Stimulated activated CD8-positive, alpha-beta memory T cell treated with anti-CD3 and anti-CD28 coated beads, Interleukin-7, amount 100 ng/mL, for 1 hour (primary cell): ENCODE measurements around the gene PRKACA.
"Not testable (repeated sequence)": the region's sequence is repeated elsewhere in the genome, so short reads cannot be mapped to it uniquely, and the experiment has no call there.

Experiments used
- DNase-seq, 2 donors: peaks; one replicate each; pipeline ENCODE4 v3.0.0-alpha.2; 2020; ENCODE audit warnings: low read depth in 2 of 2

The PRKACA gene

DNA sequence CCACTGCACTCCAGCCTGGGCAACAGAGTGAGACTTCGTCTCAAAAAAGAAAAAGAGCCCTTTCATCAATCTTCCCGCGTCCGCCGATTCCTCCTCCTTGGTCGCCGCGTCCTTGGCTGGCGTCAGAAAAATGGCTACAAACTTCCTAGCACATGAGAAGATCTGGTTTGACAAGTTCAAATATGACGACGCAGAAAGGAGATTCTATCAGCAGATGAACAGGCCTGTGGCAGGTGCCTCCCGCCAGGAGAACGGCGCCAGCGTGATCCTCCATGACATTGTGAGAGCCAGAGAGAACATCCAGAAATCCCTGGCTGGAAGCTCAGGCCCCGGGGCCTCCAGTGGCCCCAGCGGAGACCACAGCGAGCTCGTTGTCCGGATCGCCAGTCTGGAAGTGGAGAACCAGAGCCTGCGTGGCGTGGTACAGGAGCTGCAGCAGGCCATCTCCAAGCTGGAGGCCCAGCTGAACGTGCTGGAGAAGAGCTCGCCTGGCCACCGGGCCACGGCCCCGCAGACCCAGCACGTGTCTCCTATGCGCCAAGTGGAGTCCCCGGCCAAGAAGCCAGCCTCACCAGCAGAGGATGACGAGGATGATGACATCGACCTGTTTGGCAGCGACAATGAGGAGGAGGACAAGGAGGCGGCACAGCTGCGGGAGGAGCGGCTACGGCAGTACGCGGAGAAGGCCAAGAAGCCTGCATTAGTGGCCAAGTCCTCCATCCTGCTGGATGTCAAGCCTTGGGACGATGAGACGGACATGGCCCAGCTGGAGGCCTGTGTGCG is 47.1 kb downstream of the PRKACA start:
- no peak for DNase-seq

DNA sequence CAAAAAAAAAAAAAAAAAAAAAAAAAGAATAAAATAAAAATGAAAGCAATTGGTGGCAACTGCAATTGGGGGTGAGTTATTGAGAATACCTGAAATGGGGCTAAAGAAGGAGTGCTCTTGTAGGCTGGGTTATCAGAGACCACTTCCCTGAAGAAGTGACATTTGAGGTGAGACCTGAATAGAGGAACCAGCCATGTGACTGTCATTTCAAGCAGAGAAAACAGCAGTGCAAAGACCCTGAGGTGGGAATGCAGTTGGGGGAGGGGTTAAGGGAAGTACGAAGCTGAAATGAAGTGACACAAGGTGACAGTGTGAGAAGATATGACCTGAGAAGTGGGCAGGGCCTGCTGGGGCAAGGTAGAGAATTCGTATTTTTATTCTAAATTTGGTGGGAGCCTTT is 51.4 kb downstream of the PRKACA start:
- DNase-seq: no peak

DNA sequence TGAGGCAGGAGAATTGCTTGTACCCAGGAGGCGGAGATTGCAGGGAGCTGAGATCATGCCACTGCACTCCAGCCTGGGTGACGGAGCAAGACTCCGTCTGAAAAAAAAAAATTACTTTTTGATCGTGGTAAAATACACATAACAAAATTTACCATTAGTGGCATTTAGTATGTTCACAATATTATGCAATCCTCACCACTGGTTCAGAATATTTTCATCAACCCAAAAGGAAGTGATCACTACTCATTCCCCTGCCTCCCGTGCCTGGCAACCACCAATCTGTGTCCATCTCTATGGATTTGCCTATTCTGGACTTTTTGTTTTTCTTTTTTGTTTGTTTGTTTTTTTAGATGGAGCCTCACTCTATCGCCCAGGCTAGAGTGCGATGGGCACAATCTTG is 54.5 kb downstream of the PRKACA start:
- DNase-seq: no peak

DNA sequence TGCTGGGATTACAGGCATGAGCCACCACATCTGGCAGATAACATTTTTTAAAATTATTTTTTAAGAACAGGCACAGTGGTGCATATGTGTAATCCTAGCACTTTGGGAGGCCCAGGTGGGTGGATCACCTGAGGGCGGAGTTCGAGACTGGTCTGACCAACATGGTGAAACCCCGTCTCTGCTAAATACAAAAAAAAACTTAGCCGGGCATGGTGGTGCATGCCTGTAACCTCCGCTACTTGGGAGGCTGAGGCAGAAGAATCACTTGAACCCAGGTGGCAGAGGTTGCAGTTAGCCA is 55.1 kb downstream of the PRKACA start:
- no peak for DNase-seq

GRCh38 chr19:14061751-14062557 is 55.6 kb downstream of the PRKACA start, which contains the start of gene PALM3:
Gene PALM3 (minus strand): TSS chr19:14062076. CDS start chr19:14061980, 96 bp downstream.
- no peak for DNase-seq

GRCh38 chr19:14061081-14061749 is 56.3 kb downstream of the PRKACA start:
- DNase-seq: no peak

DNA sequence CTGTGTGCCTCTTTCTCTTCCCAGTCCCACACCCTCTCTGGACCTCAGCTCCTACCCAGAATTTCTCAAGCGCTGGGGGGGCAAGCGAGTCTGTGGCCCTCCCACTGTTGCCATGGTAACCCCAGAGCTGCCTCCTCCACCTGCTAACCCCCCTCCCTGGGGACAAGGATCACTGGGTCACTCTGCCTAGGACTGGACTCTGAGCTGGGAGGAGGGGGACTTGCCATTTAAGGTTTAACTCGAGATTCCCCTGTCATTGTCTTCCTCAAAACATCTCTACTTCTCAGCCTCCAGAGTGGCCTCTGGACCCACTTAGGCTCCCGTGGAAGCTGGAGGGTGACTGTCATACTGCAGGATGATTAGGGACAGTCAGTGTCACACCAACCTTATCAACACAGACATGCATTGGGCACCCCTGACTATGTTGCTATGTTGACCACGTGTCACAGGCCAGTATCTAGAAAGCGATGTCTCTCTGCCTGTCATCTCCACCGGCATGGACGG is 57.9 kb downstream of the PRKACA start:
- no peak for DNase-seq

DNA sequence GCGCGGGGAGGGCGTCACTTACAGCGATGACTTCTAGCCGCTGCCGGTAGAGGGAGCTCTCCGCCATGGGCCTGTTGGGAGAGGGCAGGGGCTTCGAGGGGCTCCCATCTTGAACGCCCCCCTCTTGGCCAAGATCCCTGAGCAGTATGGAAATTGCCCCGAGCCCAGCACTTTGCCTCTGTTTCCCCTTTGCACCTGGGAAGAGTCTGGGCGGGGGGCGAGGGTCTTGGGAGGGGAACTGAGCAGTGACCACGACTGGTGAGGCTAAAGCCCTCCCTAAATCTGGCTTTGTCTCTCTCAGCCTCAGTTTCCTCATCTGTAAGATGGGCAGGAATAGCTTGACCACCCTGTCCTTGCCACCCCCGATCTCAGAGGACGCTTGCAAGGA is 58.5 kb downstream of the PRKACA start:
- no peak for DNase-seq

DNA sequence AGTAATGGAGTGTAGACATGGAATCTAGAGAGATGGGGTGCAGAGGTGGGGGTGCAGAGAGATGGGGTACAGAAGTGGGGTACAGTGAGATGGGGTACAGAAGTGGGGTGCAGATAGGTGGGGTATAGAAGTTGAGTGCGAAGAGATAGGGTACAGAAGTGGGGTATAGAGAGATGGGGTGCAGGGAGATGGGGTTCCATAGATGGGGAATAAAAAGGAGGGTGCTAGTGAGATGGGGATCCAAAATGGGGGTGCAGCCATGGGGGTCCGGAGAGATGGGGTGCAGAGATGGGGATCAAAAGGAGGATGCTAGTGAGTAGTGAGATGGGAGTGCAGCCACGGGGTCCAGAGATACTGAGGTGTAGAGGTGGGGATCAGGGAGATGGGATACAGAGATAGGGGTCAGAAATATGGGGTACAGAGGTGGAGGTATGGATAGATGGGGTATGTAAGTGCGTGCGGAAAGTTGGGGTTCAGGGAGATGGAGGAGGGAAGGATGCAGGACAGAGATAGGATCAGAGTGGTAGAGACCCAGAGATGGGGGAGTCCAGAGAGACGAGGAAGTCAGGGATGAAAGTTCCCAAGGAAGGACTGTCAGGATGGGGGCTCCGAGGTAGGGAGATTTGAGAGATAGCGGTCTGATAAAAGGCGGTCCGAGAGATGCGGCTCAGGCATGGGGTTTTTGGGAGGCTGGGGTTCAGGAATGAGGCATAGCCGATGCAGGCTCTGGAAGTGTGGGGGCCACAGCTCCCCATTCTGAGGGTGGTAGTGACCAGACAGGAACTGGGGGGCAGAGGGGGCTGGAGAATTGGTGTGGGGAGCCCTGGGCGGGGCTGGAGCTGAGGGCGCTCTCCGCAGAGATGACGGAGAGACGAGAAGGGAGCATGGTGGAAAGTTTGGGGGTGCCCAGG is 59.1 kb downstream of the PRKACA start:
- no peak for DNase-seq

- no peak for DNase-seq
Measured at GRCh38 chr19:14056741-14057356, 60.7 kb downstream of the PRKACA start.

GRCh38 chr19:14056069-14056666 is 61.4 kb downstream of the PRKACA start:
- no peak for DNase-seq

- DNase-seq: no peak
Measured at GRCh38 chr19:14055396-14055795, 62.2 kb downstream of the PRKACA start.

DNA sequence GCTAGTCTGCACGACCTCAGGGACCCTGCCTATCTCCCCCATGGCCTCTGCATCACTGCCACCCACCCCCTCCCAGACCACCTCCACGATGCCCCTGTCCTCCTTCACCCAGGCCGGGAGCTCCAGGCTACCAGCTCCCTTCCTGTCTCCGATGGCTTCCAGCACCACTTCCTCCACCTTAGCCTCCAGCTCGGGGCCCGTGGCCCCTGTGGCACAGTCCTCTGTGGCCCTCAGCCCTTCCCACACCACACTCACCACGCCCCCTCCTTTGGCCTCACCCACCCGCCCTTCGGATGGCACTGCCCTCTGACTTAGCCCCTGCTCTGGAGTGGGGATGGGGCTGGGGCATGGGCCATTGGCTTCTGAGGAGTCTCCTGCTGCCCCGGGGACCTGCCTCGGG is 62.8 kb downstream of the PRKACA start:
- DNase-seq: no peak

DNA sequence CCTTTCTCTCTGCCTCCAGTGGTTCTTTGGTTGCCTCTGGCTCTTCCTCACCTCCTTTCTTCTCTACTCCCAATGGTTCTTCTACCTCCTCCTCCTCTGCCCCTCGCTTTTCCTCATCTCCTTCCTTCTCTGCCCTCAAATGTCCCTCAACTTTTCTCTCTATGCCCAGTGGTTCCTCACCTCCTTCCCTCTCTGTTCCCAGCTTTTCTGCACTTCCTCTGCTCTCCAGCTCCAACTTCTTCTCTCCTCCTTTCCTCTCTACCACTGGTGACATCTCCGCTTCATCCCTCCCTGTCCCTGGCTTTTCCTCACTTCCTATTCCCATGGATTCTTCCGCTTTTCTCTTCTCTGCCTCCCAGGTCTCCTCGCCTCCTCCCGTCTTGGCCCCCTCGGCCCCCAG is 63.5 kb downstream of the PRKACA start:
- DNase-seq: no peak

- DNase-seq: no peak
Measured at GRCh38 chr19:14053500-14053899, 64.1 kb downstream of the PRKACA start.

GRCh38 chr19:14053032-14053431 is 64.5 kb downstream of the PRKACA start:
- no peak for DNase-seq

DNA sequence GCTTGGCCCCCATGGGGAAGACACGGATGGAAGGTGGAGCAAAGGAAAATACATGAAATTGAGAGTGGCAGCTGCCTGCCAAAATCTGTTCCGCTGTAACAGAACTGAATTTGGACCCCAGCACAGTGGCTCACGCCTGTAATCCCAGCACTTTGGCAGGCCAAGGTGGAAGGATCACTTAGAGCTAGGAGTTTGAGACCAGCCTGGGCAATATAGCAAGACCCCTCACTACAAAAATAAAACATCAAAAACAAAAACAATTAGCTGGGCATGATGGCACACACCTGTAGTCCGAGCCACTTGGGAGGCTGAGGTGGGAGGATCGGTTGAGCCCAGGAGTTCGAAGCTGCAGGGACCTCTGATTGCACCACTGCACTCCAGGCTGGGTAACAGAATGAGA is 65.1 kb downstream of the PRKACA start:
- DNase-seq: no peak

GRCh38 chr19:14051980-14052379 is 65.6 kb downstream of the PRKACA start:
- no peak for DNase-seq

- not testable (repeated sequence) for DNase-seq
Measured at GRCh38 chr19:14050961-14051360, 66.6 kb downstream of the PRKACA start.

DNA sequence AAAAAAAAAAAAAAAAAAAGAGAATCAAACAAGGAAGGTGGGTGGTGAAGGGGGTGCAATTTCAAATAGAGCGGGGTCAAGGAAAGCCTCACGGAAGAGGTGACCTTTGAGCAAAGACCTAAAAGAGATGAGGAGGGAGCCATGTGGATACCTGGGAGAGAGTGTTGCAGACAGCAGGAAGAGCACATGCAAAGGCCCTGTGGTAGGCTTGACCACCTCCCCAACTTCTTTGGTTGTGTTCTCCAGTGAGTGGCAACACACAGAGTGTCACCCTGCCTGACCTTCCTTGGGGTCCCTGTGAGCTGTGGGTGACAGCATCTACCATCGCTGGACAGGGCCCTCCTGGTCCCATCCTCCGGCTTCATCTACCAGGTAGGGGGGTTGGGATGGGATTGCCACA is 67.0 kb downstream of the PRKACA start:
- DNase-seq: no peak
